NCI-H2227 (cell line): ENCODE measurements around the gene KCNG4.

Experiments used
- DNase-seq: peaks from one replicate; lab custom pipeline; 2025; ENCODE audit not compliant: unreplicated experiment; lab: John Stamatoyannopoulos, UW

KCNG4 gene

GRCh38 chr16:84183911-84184591 is 55.8 kb downstream of the KCNG4 start:
- no peak for DNase-seq

DNA sequence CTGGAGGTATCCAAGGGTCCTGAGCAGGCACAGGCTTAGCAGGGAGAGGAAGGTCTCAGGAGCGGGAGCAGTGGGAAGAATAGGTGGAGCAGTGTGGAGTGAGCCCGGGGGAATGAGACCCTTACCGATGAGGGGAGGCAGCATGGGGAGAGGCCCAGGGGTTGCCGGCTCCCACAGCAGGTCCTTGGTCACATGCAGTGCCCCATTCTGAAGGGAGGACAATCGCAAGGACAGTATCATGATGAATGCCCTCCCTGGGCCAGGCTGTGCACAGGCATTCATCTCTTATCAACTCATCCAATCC is 56.3 kb downstream of the KCNG4 start:
- DNase-seq: no peak

- no peak for DNase-seq
Observed at GRCh38 chr16:84182680-84183571, 56.9 kb downstream of the KCNG4 start.

- no peak for DNase-seq
Observed at GRCh38 chr16:84182104-84182503, 57.7 kb downstream of the KCNG4 start.

GRCh38 chr16:84181144-84181915 is 58.5 kb downstream of the KCNG4 start:
- no peak for DNase-seq

GRCh38 chr16:84180519-84181140 is 59.2 kb downstream of the KCNG4 start:
- DNase-seq: no peak

- no peak for DNase-seq
Observed at GRCh38 chr16:84179612-84180320, 60.0 kb downstream of the KCNG4 start.

DNA sequence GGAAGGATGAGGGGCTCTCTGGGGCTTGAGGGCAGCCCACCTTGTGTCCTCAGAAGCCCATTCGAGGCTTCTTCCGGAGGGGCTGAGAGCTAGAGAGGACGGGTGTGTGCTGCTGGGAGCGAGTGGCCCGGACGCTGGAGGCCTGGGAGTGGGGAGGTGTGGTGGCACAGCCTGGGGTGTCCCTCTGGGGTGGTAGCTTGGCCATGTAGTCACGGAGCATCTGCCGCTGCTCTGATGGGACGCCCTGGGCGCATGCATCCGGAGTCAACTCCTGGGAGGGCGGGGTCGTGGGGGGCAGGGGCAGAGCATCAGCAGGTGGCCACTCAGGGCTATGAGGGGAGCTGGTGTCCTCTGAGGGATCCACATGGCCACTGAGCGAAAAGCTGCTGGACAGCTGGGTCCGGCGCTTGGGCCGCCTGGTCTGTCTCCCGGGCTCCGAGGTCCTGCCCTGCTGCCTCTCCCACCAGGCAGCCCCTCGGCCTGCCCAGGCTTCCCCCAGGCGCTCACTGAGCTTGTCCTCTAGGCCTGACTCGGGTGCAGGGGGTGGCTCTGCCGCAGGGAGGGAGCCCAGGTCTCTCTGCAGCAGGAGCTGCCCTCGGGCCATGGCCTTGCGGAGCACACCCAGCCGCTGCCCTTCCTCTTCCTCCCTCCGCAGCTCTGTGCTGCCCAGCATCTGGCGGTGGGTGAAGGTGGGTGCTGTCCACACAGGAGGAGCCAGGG is 60.8 kb downstream of the KCNG4 start:
- DNase-seq: no peak

- DNase-seq: no peak
Observed at GRCh38 chr16:84178146-84178765, 61.6 kb downstream of the KCNG4 start.

DNA sequence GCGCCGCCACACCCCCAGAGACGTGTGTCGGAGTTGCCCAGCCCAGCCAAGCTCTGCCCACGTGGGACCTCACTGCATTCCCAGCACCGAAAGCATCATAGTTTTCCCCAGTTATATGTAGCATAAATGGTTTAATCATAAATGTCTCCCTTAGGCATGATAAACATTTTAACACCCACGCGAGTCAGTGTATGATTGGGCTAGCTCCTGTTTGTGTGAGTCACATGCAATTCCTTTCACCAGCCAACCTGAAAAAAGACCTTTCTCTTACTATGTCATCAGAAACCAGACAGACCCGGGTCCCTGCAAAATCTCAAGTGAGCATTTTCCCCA is 62.1 kb downstream of the KCNG4 start:
- DNase-seq: no peak

DNA sequence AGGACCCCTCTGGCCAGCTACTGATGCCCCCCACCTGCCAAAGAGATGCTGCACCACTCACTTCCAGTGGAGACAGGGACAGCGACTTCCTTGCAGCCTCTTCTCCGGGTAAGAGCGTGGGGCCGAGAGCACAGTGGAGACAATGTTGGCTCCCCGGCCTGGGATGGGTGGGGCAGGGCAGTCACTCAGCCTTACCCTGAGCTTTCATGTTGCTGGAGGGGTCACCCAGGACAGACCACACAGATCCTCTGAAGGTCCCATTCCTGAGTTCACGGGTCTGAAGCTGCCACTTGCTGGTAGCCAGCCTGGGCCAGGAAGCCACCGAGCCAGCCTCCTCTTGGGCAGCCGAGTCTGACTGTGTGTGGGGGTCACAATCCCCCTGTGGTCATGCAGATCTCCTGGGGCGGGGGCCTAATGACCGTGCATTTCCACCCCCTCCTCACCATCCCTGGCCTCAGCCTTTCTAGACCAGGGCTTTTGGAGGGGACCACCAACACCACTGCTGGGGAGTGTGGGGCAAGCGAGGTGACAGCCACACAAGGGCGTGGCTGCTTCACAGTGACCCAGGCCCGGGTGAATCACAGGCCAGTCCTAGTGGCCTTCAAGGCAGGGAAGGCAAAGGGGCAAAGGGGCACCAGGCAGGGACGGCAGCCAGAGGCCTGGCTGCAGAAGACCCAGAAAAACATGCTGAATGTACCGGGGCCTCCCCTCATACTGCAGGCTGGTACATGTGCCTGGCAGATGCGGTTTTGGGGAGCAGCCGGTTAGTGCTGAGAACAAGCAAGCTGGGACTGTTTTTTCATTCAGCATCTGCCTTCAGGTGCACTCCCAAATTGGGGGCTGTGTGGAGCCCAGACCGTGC is 63.4 kb downstream of the KCNG4 start:
- no peak for DNase-seq

DNA sequence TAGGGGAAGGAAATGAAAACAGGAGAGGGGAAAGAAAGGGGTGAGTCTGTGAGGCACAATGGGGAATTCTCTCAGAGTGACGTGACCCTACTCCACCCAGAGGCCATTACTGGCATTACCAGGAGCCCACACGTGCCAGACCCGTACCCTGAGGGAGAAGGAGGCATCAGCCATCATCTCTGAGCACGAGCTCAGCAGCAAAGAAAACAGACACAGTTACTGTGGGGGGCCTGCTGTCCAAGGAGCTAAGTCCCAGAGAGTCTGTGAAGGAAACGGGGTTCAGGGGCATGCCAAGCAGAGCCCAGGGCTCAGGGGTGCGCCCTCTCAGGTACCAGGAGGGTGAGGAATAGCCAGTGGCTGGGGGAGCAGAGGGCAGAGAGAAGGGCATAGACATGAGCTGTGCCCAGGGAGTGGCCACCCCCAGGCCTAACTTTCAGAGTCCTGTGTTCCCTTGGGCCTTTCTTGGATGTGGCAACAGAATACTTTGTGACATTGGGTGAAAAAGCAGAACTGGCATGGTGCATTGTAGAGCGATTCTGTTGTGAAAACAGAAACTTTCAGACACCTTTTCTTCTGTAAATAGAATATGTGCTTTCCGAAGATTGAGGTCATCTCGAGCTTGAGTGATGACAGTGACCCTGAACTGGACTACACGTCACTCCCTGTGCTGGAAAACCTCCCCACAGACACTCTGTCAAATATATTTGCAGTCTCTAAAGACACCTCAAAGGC is 64.3 kb downstream of the KCNG4 start:
- no peak for DNase-seq

DNA sequence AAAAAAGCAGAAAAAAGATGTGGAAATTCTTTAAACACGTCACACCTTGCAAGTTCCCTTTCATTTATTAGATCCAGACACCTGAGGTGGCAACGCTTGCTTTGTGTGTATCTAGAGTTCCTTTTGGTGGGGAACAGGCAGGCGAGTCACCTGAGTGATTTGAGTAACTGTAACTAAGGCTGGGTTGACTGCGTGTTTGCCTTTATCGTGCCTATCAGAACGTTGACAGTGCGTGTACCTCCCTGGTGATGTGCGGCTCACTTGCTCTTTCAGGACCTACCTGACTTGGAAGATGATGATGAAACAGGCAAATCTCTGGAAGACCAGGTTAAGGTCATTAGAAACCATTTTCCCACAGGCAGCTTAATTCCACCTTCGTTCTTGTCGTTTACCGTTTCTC is 65.4 kb downstream of the KCNG4 start:
- no peak for DNase-seq

- DNase-seq: no peak
Observed at GRCh38 chr16:84169765-84170310, 70.0 kb downstream of the KCNG4 start.
